NB4 (cell line): ENCODE measurements around the gene KLF7.

Experiments used
- DNase-seq: peaks from one replicate; pipeline ENCODE4 v3.0.0; 2010; ENCODE audit warnings: low read depth
- H3K4me3 ChIP-seq: one replicate; pipeline ENCODE4 v1.5.1; 2011; ENCODE audit warnings: mild to moderate bottlenecking, low read depth, low read length, moderate library complexity
- CTCF ChIP-seq: IDR thresholded peaks from one replicate; pipeline ENCODE4 v1.5.1; 2012; ENCODE audit warnings: low read depth, low read length
- MAX ChIP-seq: IDR thresholded peaks from 2 replicates; pipeline ENCODE4 v1.6.1; 2011; ENCODE audit warnings: low read depth, low read length
- MYC ChIP-seq: IDR thresholded peaks from 2 replicates; pipeline ENCODE4 v1.6.1; 2011; ENCODE audit warnings: low read depth, low read length
- POLR2A ChIP-seq: IDR thresholded peaks from 2 replicates; pipeline ENCODE4 v1.6.1; 2011; ENCODE audit warnings: mild to moderate bottlenecking; ENCODE audit not compliant: insufficient read length; ENCODE audit errors: extremely low read depth

The KLF7 gene

GRCh38 chr2:207117668-207118067 is 48.1 kb downstream of the KLF7 start:
- TF ChIP-seq MYC (no peak), POLR2A (no peak), CTCF (no peak), MAX (no peak)
- no peak for DNase-seq
- H3K4me3 ChIP-seq: no peak overlapping the region

- no peak for TF ChIP-seq CTCF
- no peak for TF ChIP-seq POLR2A
- no peak for TF ChIP-seq MYC
- TF ChIP-seq MAX: no peak
- DNase-seq: no peak
- H3K4me3 ChIP-seq: no peak overlapping the region
These were observed 49.9 kb downstream of the KLF7 start for GRCh38 chr2:207115715-207116364.

- no peak for DNase-seq
- H3K4me3 ChIP-seq: no peak overlapping the region
- TF ChIP-seq CTCF (no peak), MYC (no peak), POLR2A (no peak), MAX (no peak)
These were observed 52.3 kb downstream of the KLF7 start for GRCh38 chr2:207113414-207113813.

GRCh38 chr2:207112785-207113184 is 53.0 kb downstream of the KLF7 start:
- TF ChIP-seq CTCF (no peak), POLR2A (no peak), MYC (no peak), MAX (no peak)
- no peak overlapping the region for H3K4me3 ChIP-seq
- no peak for DNase-seq

GRCh38 chr2:207112383-207112782 is 53.4 kb downstream of the KLF7 start:
- H3K4me3 ChIP-seq: no peak overlapping the region
- DNase-seq: peak; percentile 32
- TF ChIP-seq MAX: no peak
- no peak for TF ChIP-seq POLR2A
- TF ChIP-seq MYC: no peak
- no peak for TF ChIP-seq CTCF

- DNase-seq: no peak
- TF ChIP-seq CTCF (no peak), MAX (no peak), POLR2A (no peak), MYC (no peak)
- H3K4me3 ChIP-seq: no peak overlapping the region
These were observed 54.0 kb downstream of the KLF7 start for GRCh38 chr2:207111757-207112156.
